NCI-H345 (cell line): Measurements from ENCODE around the gene RTN4IP1.
"Not testable (repeated sequence)": the region's sequence is repeated elsewhere in the genome, so short reads cannot be mapped to it uniquely, and the experiment has no call there.

Source experiments
- DNase-seq: peaks from one replicate; lab custom pipeline; 2025; lab: John Stamatoyannopoulos, UW

Gene RTN4IP1

DNA sequence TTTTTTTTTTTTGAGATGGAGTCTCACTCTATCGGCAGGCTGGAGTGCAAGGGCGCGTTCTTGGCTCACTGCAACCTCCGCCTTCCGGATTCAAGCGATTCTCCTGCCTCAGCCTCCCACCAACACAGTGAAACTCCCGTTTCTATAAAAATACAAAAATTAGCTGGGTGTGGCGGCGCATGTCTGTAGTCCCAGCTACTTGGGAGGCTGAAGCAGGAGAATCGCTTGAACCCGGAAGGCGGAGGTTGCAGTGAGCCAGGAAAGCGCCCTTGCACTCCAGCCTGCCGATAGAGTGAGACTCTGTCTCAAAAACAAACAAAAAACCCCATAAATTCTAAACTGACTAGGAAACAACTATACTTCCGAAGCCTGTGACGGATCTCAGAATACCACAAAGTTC is 1.5 kb downstream of the RTN4IP1 start:
- DNase-seq, result not testable (repeated sequence)

DNA sequence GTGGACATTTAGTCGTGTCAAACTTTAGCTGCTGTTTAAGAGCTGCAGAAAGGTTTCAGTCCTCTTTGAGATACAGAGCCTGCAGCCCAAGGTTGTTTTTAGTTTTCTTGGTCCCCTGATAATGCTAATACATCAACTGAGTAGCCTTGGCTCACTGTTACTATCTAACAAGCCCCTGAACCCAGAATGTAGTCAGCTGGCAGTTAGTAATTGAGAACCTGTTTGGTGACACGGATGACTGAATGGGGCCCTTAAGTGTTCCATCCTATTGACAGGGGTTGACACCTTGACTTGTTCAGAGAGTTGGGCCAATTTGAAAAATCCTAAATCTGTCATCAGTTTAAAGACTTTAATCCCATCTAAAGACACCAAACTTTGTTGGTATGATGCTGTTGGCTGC is 2.8 kb downstream of the RTN4IP1 start:
- no peak for DNase-seq

DNA sequence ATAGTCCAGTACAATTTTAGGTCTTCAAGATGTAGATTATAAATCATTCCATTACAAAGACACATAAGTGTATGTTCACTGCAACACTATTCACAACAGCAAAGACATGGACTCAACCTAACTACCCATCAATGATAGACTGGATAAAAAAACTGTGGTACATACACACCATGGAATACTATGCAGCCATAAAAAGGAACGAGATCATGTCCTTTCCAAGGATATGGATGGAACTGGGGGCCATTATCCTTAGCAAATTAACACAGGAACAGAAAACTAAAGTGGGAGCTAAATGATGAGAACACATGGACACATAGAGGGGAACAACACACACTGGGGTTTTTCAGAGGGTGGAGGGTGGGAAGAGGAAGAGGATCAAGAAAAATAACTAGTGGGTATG is 6.3 kb downstream of the RTN4IP1 start:
- DNase-seq, result no peak

DNA sequence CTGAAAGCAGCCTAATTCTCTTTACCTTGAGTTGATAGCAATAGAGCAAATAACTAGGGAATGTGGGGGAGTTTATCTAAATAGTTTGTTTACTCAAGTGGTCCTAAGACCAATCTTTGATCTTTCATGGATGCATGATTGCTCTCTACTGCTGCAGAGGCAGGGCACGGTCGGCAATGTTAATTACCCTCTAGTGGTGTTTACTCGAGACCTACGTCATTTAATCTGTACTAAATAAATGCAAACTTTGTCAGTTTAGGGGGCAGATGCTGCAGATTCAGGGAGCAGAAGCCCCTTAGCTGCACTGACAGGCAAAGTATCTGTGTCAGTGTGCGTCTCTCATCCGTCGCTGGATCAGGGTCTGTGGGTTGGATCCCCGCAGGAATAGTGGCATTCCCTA is 6.9 kb downstream of the RTN4IP1 start:
- DNase-seq, result no peak

DNA sequence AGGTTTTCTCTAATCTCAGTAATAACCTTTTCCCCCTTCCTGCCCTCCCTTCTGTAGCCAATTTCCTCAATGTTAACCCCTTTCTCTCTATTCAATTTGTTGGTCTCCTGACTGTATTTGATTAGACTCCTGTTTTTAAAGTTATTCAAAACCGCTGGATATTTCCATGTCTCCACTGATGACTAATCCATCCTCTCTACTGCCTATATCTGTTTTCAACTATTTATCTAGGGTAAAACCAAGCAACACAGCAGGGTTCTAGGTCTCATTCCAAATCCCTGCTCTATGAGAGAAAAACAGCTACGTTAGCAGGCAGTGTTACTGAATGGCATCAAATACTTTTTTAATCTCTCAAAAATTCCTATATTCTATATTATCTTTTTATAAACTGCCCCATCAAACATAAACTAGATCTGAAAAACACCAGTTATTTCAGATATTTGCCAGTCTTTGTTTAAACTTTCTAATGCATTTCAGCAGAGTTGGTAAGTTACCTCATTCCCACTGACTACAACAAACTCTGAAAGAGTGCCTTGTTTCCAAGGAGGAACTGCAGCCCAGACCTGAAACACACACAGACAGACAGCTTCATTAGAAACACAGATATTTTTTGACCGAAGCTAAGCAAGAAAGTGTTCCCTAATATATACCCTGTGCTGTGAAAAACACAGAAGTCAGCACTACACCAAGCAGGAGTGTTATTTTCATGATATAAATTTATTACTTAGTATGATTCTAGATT is 8.2 kb downstream of the RTN4IP1 start:
- no peak for DNase-seq

DNA sequence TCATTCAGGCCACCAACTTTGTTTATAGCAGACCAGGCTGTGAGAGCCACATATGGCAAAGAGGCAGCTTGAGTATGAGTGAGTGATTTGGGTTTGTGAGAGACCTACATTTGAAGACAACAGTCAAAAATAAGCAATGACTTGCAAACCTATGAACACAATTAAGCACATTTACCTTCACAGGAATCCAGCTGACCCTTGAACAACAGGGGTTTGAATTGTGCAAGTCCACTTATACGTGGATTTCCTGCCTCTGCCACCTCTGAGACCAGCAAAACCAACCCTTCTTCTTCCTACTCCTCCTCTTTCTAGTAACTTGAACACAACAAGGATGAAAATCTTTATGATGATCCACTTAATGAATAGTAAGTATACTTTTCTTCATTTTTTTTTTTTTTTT is 10.1 kb downstream of the RTN4IP1 start:
- no peak for DNase-seq

DNA sequence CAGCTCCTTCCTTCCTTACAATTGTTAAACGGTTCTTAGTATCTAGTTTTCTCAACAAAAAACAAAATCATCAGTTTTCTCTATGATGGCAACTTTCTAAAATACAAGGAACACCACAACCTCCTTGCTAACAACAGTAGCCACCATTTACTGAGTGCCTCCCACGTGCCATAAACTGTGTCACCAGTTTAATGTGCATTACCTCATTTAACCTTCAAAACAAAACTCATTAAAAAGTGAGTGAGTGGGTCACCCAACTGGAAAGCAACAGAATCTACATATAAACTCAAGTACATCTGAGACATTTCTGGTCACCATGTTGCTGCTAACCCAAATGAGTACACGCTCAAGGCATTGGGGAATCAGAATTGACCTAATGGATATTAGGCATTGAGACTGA is 11.0 kb downstream of the RTN4IP1 start:
- no peak for DNase-seq

DNA sequence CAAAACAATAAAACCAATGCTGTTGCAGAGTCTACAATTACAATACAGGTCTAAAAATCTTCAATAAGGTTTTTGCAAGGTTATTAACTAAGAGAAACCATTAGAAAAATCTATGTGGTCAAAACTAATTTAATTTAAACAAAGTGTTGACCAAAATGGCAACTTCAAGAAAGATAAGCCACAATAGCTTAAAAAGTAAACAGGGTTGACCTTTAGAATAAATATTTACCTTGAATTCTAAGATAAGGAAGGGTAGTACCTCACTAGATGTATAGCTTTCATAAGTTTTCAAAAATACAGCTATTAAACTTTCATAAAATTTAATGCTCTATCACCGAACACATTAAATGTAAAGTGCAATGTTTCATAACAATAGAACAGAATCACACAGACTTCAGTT is 11.4 kb downstream of the RTN4IP1 start:
- DNase-seq, result no peak

DNA sequence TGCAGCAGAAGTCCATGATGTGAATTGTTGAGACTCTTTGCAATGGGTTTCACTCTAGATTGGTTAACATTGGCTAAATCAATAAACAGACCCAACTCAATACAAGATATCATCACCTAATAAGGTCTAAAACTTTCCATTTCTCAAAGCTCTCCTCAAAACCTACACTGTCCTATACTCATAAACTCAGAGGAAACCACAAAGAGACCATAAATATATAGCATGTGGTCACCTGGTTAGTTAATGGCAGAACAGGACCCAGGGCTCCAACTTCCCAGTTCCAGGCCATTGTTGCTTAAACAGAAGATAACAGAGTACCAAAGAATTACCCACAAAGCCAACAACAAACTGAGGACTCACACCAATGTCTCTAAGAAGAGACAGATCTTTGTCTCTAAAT is 12.0 kb downstream of the RTN4IP1 start:
- no peak for DNase-seq

DNA sequence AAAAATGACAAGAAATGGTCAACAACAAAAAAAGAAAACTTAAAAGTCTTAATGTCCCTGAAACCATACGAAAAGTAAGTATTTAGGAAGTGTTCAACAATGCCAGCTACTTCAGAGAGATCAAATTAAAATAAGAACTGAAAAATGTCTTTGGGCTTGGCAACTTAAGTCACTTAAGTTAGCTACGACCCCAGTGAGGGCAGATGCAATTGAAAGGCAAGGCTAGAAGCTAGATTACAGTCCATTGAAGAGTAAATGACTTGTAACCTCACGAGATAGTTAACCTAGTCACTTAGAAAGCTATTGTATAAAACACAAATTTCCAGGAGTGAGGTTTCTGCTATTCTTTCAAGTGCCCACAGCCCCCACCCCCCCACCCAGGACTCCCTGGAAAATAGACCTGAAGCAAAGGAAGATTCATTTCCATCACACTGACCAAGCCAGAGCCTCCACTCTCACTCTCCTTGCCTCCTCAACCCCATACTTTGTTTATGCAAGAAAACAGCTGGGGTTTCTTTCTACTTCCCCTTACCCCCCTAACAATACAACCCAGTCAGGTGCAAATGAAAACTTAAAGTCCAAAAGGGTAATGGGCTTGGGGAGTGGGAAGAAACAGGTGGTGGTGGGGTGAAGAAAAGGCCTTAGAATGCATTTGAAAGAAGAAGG is 14.6 kb downstream of the RTN4IP1 start:
- no peak for DNase-seq

DNA sequence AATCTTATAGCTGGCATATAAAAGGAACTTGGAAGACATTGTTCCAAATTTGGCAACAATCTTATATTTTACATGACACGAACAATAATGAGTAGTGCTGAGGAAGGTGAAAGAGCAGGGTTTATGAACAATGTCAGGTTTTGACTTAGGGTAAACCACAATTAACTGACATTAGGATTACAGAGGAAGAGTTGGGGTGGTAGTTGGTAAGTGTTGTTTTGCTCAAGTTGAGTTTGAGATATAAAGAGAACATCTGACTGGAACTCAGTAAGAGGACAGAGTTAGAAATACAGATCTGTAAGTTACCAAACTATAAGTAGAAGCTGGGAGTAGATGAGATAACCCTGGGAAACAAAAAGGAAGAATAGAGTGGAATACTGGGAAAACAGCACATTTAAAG is 15.1 kb downstream of the RTN4IP1 start:
- DNase-seq, result no peak

DNA sequence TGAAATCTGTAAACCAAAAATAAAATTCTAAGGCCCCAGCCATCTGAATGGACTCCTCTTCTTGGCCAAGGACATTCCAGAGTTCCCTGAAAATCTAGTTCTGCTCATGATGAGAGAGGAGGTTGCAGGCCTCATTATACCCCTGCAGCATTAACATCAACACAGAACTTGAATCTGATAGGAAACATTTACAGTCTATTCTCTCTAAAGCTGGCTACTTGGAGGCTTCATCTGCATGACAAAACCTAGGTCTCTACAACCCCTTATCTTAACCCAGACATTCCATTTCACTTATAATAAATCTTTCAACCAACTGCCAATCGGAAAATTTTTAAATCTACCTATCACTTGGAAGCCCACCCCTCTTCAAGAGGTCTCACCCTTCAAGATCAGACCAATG is 15.7 kb downstream of the RTN4IP1 start:
- no peak for DNase-seq

DNA sequence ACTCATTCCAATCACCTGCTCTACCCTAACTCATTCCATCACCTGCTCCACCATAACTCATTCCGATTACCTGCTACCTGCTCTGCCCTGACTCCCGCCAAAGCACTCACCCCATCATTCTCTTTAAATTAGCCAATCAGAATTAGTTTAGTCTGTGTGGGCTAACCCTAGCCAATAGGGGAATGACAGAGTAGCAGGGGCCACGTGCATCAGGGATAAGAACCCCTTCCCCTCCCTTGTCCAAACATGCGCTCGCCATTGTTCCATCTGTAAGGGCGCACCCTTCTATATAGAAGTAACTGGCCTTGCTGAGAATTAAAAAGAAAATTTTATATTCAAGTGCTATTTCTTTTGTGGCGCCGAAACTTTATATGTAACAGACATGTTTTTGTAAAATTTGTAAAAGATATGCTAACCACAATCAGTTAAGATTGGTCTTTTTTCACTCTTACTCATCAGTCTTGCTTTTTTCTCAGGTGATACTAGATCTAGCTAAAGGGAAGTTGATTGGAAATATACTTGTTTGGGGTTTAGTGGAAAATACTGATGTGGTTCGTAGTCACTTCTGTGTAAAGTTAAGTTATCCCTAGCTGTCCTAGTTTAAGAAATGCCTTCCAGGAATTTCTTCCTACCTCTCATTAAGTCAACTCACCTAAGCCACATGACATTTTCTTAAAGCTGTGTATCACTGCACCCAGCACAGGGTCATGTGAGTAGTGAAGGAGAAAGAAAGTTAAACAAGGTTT is 16.5 kb downstream of the RTN4IP1 start:
- no peak for DNase-seq

DNA sequence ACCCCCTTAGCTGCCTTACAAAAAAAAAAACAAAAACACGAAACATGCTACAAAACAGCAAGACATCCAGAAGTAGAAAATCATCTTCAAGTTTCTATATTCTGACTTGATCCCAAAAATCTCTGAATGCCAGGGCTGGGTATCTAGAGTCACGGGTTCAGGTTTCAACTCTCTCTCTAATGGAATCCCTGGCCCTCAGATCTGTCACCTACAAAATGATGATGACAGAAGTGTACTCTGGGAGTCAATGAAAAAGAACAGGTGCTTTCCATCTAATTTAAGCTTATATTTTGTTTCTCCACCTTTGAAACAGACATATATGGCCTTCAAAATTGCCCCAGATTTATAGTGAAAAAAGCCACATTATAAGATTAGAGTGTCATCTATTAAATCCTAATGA is 18.3 kb downstream of the RTN4IP1 start:
- no peak for DNase-seq

DNA sequence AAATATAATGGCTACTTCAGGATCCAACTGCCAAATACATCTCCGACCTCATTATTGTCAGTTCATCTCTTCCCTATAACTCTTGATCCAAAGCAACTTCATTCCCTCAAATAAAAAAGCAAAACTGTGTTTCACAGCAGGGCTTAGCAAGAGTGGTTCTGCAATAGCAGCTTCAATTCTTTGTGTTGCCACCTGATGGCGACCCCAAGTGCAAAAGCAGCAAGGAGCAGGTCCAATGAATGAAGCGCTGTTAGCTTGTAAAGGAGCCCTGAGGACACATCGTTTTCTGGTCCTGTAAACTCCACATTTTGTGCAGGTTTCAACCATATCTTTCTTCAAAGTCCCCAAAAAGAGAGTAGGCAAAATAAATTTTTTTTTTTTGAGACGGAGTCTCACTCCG is 19.6 kb downstream of the RTN4IP1 start:
- DNase-seq, result peak; percentile 38

DNA sequence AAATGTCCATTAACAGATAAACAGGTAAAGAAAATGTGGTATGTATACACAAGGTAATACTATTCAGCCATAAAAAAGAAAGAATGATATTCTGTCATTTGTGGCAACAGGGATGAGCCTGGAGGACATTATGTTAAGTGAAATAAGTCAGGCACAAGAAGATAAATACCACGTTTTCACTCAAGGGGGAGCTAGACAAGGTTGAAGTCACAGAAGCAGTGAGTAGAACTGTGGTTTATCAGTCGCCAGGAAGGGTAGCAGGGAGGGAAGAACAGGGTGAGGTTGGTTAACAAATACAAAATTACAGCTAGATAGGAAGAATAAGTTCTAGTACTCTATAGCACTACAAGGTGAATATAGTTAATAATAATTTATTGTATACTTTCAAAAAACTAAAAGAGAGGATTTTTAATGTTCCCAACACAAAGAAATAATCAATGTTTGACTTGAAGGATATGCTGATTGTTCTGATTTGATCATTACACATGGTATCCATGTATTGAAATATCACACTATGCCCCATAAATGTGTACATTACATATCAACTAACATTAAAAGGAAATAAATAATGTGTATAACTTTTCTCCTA is 21.1 kb downstream of the RTN4IP1 start:
- peak; percentile 42 for DNase-seq

DNA sequence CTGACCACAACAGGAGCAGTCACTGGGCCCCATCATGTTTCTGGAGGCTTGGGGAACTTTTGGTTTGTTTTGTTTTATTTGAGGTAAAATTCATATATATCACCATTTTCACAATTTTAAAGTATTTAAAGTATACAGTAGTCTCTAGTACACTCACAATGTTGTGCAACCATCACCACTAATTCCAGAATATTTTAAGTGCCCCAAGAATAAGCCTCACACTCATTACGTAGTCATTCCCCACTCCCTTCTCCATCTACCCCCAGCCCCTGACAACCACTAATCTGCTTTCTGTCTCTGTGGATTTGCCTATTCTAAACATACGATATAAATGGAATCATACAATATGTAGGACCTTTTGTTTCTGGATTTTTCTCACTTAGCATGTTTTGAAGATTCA is 29.0 kb downstream of the RTN4IP1 start:
- DNase-seq, result no peak

DNA sequence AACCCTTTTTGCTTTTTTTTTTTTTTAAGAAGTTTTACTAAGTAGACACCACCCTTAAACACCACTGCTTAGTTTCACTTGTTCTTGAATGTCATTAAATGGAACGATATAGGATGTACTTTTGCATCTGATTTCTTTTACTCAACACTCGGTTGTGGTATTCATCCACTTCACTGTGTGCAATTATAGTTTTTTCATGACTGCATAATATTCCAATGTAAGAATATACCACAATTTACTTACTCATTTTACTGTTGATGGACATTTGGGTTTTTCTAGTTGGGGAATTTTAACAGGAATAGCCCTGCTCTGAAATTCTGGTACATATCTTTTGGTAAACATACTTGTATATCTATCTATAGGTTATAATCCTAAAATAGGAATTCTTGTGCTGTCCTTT is 29.9 kb downstream of the RTN4IP1 start:
- no peak for DNase-seq

DNA sequence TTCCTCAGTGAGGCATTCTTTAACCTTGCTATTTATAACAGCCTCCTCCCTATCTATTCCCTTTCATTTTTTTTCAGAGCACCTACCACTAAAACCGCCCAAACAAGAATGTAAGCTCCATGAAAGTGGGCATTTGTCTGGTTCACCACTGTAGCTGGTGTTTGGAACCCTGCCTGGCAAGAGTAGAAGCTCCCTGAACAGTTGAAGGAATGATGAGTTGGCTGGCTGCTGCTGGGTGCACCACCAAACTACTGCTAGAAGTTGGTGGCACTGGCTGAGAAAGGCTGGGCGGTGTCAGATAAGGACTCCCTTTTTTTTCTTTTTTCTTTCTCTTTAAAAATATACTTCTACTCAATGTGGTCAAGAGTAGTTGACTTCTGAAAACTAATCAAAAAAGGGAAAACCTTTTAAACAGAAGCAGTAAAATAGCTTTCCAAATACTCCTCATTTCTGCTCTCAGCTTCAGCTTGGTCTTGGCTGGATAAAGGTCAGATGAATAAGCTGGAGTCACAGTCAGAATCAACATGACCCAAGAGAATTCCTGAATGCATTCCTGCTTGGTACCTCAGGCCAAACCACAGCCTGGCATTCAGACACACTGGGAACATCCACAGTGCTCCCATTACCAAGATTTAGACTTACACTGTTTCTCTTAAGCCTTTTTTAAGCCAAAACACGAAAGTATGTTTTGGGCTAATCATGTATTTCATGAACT is 38.0 kb downstream of the RTN4IP1 start:
- DNase-seq, result no peak

DNA sequence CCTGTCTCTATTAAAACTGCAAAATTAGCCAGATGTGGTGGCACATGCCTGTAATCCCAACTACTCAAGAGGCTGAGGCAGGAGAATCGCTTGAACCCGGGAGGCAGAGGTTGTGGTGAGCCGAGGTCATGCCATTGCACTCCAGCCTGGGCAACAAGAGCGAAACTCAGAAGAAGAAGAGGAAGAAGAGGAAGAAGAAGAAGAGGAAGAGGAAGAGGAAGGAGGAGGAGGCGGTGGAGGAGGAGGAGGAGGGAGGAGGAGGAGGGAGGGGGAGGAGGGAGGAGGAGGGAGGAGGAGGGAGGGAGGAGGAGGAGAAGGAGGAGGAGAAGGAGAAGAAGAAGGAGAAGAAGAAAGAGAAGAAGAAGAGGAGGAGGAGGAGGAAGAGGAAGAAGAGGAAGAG is 40.4 kb downstream of the RTN4IP1 start:
- DNase-seq, result not testable (repeated sequence)

DNA sequence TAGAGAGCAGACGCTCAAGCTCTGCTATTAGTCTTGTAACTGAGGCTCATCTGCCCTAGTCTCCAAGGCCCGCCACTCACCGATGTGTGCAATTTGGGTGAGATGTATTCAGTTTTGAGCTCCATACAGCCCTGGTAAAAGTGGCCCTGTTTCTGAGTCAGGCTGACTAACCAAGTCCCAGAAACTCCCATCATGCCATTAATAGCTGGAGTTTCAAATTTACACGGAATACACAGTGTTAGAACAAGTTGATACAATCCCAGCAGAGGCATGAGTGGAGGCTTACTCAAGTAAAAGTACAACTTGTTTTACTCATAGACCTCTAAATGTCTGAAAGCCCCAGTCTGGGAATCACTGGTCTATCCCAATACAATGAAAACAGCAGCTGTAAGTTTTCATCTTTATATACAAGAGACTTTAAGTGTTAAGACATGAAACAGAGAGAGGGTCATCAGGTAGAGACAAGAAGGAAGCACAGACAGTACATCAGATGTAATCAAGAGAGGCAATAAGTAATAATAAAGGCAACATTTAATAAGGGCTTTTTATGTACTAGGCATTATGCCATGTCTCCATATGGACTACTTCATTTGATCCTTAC is 42.4 kb downstream of the RTN4IP1 start:
- DNase-seq, result no peak

DNA sequence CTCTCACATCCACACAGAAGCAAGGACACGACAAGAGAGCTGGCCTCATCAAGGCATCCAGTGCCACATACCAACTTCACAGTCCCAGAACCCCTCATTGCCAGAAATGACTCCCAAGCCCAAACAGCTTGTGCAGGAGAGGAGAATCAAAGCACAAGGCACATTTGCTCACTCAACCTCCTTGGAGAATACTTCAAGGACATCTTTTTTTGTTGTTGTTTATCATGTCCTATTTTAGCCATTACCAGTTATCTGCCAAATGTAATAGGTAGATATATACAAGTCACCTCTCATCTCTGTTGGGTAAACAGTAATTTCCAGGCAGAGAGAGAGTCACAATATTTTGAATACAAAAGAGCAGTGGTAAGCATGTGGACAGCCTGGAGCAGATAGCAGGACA is 47.8 kb downstream of the RTN4IP1 start:
- no peak for DNase-seq
